Heart right ventricle (tissue), 16 donors: ENCODE measurements around the gene DBN1. TPM values are rescaled to one million over a fixed set of nuclear protein-coding genes. Genes with fewer than 3 reads are reported as not detected.
A peak's percentile ranks its signal among the peaks of the same experiment; 100 is the strongest.

Source experiments
- ATAC-seq, 8 donors: fragments of 200-7000 bp; cut with Tn5 transposase; one replicate each; pipeline ENCODE4 v1.9.1; 2020; ENCODE audit warnings: mild to moderate bottlenecking in 8 of 8, moderate library complexity in 8 of 8, moderate number of reproducible peaks in 1 of 8
- DNase-seq, 2 donors: peaks; one replicate each; pipeline ENCODE4 v3.0.0-alpha.2; 2020
- H3K27ac ChIP-seq, 10 donors: fragments of 200-600 bp; sonication (generic) in 2 of 10; one replicate each; pipeline versions ENCODE4 v1.5.0 to v1.8.0; 2020 to 2022; ENCODE audit warnings: mild to moderate bottlenecking in 3 of 10
- H3K27me3 ChIP-seq, 7 donors: fragments of 200-600 bp; one replicate each; pipeline ENCODE4 v1.8.0; 2021 to 2022; ENCODE audit warnings: mild to moderate bottlenecking in 2 of 7
- H3K36me3 ChIP-seq, 9 donors: fragments of 200-600 bp; sonication (generic) in 1 of 9; one replicate each; pipeline versions ENCODE4 v1.5.0 to v1.8.0; 2020 to 2022; ENCODE audit warnings: mild to moderate bottlenecking in 2 of 9
- H3K4me1 ChIP-seq, 9 donors: fragments of 200-600 bp; sonication (generic) in 1 of 9; one replicate each; pipeline versions ENCODE4 v1.5.0 to v1.8.0; 2020 to 2022; ENCODE audit warnings: mild to moderate bottlenecking in 4 of 9
- H3K4me3 ChIP-seq, 10 donors: fragments of 200-600 bp; sonication (generic) in 2 of 10; one replicate each; pipeline versions ENCODE4 v1.5.0 to v1.8.0; 2020 to 2022; ENCODE audit warnings: mild to moderate bottlenecking in 7 of 10, moderate library complexity in 2 of 10
- H3K9me3 ChIP-seq, 11 donors: fragments of 200-600 bp in 10 of 11; sonication (generic) in 2 of 11; one replicate each; pipeline versions ENCODE4 v1.5.0 to v1.8.0; 2013 to 2022; ENCODE audit warnings: mild to moderate bottlenecking in 2 of 11, control low read depth in 1 of 11, moderate library complexity in 1 of 11
- CTCF ChIP-seq, 9 donors: fragments of 200-600 bp; sonication (generic) in 2 of 9; IDR thresholded peaks; one replicate each; pipeline versions ENCODE4 v1.5.0 to v1.8.0; 2021 to 2022; ENCODE audit warnings: antibody characterized with exemption in 9 of 9, mild to moderate bottlenecking in 5 of 9, moderate library complexity in 1 of 9
- WGBS, 2 donors: extraction: QIAGEN DNeasy Blood & Tissue Kit; methylation state at CpG; one replicate each; pipeline ENCODE4 v1.1.7; 2013; ENCODE audit warnings: inconsistent platforms in 1 of 2; 5-methylcytosine and 5-hydroxymethylcytosine counted together
- intact Hi-C, 10 donors: fragments of 100-400 bp; cut with DNase I; formaldehyde crosslinking; loops; one replicate each; pipeline versions ENCODE4 v1.11.1 to v1.14.2; 2022
- polyA plus RNA-seq, 2 donors: library from polyadenylated mRNA; stranded (reverse); fragments of 200-250 nt; gene quantifications; one replicate each; pipeline ENCODE4 v1.2.3, GENCODE V29; 2013
- total RNA-seq, 10 donors: library from RNA; stranded (reverse); fragmentation: NEBNext Ultra II Directional in 3 of 10; extraction: Animal tissue kit (Norgen Biotek cat#: 25700) in 3 of 10; gene quantifications; one replicate each; pipeline versions ENCODE4 v1.2.1 to v1.2.4, GENCODE V29; 2021 to 2023
- donor health status: Arrhythmogenic right ventricular cardiomyopathy.
- donor health status: ischemic (EF 13 %, LVEDD 7.1; RV severe dilation, severe dysfunction).
- donor health status: healthy with polysubstance abuse.
- donor health status: DM: no; HTN: yes; CAD: no.
- donor health status: DM: no; HTN: no; CAD: no.
- donor health status: ischemic (EF 25% LVEDD 6.9; RV normal size, moderate dysfunction).
- donor health status: ischemic (EF 25% LVEDD 5.7; RV mildly dilated, moderate dysfunction).
- donor health status: healthy.
- donor health status: DM: yes; HTN: yes; CAD: no.
- donor health status: Ischemic cardiomyopathy.
- donor health status: ischemic (EF 35%, LVEDD 5.7; RV mildly dilated, moderate dysfunction).
- donor health status: nonischemic (EF 11% LVEDD 7.7; RV severe dilation, severe dysfunction).
- donor health status: DM: yes; HTN: yes; CAD: no.
- donor health status: PGD.
- donor health status: ischemic (EF 29% LVEDD 5.4; RV normal size, mild dysfunction).
- donor health status: nonischemic (EF 23%, LVEDD 6.1; RV moderate dilation, normal function).

DBN1 gene
- total and polyA plus RNA-seq, 12 donors = 13.1 to 52.9 (median 19.4) TPM

DNA sequence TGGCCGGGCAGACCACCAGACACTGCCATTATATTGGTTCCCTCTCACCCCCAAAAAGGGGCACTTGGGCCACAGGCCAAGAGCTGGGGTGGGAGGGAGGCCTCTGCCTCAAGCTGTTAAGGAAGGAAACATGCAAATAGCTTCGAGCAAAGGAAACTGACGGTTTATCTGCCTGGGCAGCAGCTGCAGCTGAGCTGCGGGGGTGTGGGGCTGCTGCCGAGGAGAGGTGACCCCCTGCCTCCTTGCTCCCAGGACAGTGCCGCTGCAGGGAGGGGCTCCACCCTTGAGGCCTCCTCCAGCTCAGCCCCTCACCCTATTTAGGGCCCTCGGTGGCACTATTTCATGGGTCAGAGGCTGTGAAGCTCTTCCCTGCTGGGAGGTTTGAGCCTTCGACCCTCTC, 35.4 kb upstream of the DBN1 start:
- Histone ChIP-seq H3K9me3 (no peaks in the 10 kb centered on the region), H3K36me3 (peaks cover 0 to 76% (median 27%) of the 10 kb centered on the region in 9 donors), H3K4me3 (peak overlapping the region in 9 of 10 donors; percentile 8 to 70 (median 35)), H3K27me3 (no peaks in the 10 kb centered on the region), H3K4me1 (peaks cover 0 to 35% (median 0%) of the 10 kb centered on the region in 9 donors), H3K27ac (peak overlapping the region in 8 of 10 donors; percentile 20 to 97 (median 58))
- no peak for TF ChIP-seq CTCF (IDR thresholded peaks at IDR 0.05)
- intact Hi-C loops = loop anchor here in 1 of 10 donors (10.0 kb wide), 1 partner anchor 194 kb away; the partner anchor contains the start of gene MXD3
- 46 to 54% methylated on average over 8 of the region's 8 CpGs for WGBS, 2 donors
- ATAC-seq (no peak), DNase-seq (no peak)

GRCh38 chr5:177508221-177508611, 34.8 kb upstream of the DBN1 start:
- Histone ChIP-seq H3K9me3 (no peaks in the 10 kb centered on the region), H3K27me3 (no peaks in the 10 kb centered on the region), H3K36me3 (peaks cover 0 to 76% (median 25%) of the 10 kb centered on the region in 9 donors), H3K4me3 (peak overlapping the region in 8 of 10 donors; percentile 14 to 70 (median 36)), H3K4me1 (peaks cover 0 to 35% (median 0%) of the 10 kb centered on the region in 9 donors), H3K27ac (peak overlapping the region in 3 of 10 donors; percentile 43 to 97 (median 66))
- WGBS, 2 donors = 83 to 90% methylated on average over 26 of the region's 26 CpGs
- intact Hi-C loops = loop anchor here in 1 of 10 donors (10.0 kb wide), 1 partner anchor 193 kb away; the partner anchor contains the start of gene MXD3
- no peak for TF ChIP-seq CTCF (IDR thresholded peaks at IDR 0.05)
- ATAC-seq = no peak
- DNase-seq = no peak

DNA sequence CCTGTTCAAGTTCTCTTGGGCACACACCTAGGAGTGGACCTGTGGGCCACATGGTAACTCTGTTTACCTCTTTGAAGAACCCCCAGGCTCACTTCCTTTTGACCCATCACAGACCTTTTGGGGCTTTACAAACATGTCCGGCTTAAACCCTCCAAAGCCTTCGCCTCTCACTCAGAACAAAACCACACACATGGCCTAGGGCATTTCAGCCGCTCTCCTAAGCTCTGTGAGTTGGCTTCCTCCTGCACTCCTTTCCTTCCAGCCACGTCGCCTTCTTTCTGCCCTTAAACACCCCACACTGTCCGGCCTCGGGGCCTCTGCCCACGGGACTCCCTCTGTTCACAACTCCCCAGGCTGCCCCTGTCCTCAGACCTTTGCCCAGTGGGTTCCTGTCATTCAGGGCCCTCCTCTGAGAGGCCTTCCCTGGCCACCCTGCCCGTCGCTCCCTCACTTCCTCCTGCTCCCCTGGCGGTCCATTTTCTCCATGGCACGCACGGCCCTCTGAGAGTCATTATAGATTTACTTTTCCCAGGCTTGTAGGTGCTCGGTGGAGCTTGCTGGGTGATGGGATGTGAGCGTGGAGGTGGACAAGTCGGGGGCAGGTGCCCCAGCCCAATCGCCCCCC, 34.3 kb upstream of the DBN1 start:
- H3K4me3 ChIP-seq = peak overlapping the region in 5 of 10 donors; percentile 14 to 70 (median 36)
- 88 to 90% methylated on average over 17 of the region's 17 CpGs for WGBS, 2 donors
- TF ChIP-seq CTCF (IDR thresholded peaks at IDR 0.05) = no peak
- H3K9me3 ChIP-seq = no peaks in the 10 kb centered on the region
- DNase-seq (no peak), ATAC-seq (no peak)
- intact Hi-C loops = loop anchor here in 1 of 10 donors (10.0 kb wide), 1 partner anchor 193 kb away; the partner anchor contains the start of gene MXD3
- H3K36me3 ChIP-seq = peaks cover 0 to 75% (median 20%) of the 10 kb centered on the region in 9 donors
- no peaks in the 10 kb centered on the region for H3K27me3 ChIP-seq
- H3K4me1 ChIP-seq = peaks cover 0 to 38% (median 0%) of the 10 kb centered on the region in 9 donors
- H3K27ac ChIP-seq = peak overlapping the region in 1 of 10 donors; percentile 97

- DNase-seq (no peak), ATAC-seq (no peak)
- Histone ChIP-seq H3K27ac (peak overlapping the region in 1 of 10 donors; percentile 97), H3K36me3 (peaks cover 0 to 70% (median 14%) of the 10 kb centered on the region in 9 donors), H3K4me1 (peaks cover 0 to 42% (median 0%) of the 10 kb centered on the region in 9 donors), H3K9me3 (no peaks in the 10 kb centered on the region), H3K4me3 (peak overlapping the region in 1 of 10 donors; percentile 70), H3K27me3 (no peaks in the 10 kb centered on the region)
- WGBS, 2 donors = 84 to 86% methylated on average over 9 of the region's 9 CpGs
- peak in 1 of 9 donors; percentile 29 for TF ChIP-seq CTCF (IDR thresholded peaks at IDR 0.05)
- intact Hi-C loops = loop anchor here in 1 of 10 donors (10.0 kb wide), 1 partner anchor 192 kb away; the partner anchor contains the start of gene MXD3
Measured at GRCh38 chr5:177507165-177507564, 33.7 kb upstream of the DBN1 start.
